ENCODE results near the gene EFNA5. TPM values are rescaled to one million over a fixed set of nuclear protein-coding genes. Genes with fewer than 3 reads are reported as not detected.

Gene EFNA5
- total RNA-seq, 1 donor from 2014 or later, result 10.2 TPM

DNA sequence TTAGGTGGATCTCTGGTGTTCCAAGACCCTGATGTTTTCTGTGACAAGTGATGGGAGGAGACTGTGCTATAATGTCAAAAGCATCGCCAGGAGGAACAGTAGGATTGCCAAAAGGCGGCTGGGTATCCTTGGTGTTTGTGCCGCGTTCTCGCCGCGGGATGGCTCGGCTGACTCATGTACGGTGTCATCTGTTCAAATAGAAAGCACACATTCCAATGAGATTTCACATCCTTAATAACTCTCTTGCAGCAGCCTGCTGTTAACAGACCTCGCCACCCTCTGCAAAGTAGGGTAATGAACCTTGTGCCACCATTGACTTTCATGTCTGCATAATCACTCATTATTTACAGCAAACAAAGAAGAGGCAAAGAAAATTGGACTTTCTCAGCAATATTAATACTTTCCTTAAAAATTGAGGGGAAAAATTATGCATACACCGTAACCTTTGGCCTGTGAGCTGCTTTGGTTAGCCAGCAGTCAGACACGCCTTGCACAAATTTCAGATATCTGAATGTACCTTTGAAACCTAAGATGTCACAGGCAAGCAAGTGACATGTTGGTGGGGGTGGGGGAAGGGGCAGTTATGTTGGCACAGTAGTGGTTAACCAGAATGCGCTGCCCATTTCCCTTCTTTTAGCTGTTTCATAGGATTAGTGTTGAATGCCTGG, 289.4 kb downstream of the EFNA5 start:
- no peak overlapping the region for H3K27ac ChIP-seq
- H3K27me3 ChIP-seq (ENCODE audit: low read depth), result no peaks in the 10 kb centered on the region
- H3K4me1 ChIP-seq, result no peaks in the 10 kb centered on the region
- TF ChIP-seq, protein P1, sequence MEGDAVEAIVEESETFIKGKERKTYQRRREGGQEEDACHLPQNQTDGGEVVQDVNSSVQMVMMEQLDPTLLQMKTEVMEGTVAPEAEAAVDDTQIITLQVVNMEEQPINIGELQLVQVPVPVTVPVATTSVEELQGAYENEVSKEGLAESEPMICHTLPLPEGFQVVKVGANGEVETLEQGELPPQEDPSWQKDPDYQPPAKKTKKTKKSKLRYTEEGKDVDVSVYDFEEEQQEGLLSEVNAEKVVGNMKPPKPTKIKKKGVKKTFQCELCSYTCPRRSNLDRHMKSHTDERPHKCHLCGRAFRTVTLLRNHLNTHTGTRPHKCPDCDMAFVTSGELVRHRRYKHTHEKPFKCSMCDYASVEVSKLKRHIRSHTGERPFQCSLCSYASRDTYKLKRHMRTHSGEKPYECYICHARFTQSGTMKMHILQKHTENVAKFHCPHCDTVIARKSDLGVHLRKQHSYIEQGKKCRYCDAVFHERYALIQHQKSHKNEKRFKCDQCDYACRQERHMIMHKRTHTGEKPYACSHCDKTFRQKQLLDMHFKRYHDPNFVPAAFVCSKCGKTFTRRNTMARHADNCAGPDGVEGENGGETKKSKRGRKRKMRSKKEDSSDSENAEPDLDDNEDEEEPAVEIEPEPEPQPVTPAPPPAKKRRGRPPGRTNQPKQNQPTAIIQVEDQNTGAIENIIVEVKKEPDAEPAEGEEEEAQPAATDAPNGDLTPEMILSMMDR (IDR thresholded peaks at IDR 0.05), result no peak
- H3K4me3 ChIP-seq, result no peak overlapping the region
- no peaks in the 10 kb centered on the region for H3K36me3 ChIP-seq
- ATAC-seq (no peak), DNase-seq (no peak)
- no peaks in the 10 kb centered on the region for H3K9me3 ChIP-seq
- intact Hi-C loops (cut with DNase I), result no loop called here

DNA sequence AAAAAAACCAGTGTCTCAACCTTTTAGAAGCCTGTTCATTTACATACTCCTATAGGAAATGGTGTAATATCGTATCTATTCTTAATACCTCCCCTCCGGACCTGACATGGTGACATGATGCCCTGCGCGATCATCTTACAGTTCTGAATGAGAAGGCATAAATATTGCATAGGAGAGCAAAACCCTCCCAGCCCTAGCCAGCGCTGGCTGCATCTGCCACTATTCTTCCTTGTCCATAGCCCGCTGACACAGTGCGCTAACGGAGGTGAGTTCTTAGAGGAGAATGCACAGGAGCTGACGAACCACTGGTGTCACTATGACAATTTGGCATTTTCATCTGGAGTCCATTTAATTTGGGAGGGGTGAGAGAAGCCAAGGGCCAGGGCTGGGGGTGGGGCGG, 290.1 kb downstream of the EFNA5 start:
- ATAC-seq (no peak), DNase-seq (no peak)
- Histone ChIP-seq H3K4me1 (no peaks in the 10 kb centered on the region), H3K4me3 (no peak overlapping the region), H3K27ac (no peak overlapping the region), H3K9me3 (no peaks in the 10 kb centered on the region), H3K36me3 (no peaks in the 10 kb centered on the region), H3K27me3 (ENCODE audit: low read depth) (no peaks in the 10 kb centered on the region)
- intact Hi-C loops (cut with DNase I), result no loop called here
- TF ChIP-seq, protein P1 (IDR thresholded peaks at IDR 0.05), result no peak

DNA sequence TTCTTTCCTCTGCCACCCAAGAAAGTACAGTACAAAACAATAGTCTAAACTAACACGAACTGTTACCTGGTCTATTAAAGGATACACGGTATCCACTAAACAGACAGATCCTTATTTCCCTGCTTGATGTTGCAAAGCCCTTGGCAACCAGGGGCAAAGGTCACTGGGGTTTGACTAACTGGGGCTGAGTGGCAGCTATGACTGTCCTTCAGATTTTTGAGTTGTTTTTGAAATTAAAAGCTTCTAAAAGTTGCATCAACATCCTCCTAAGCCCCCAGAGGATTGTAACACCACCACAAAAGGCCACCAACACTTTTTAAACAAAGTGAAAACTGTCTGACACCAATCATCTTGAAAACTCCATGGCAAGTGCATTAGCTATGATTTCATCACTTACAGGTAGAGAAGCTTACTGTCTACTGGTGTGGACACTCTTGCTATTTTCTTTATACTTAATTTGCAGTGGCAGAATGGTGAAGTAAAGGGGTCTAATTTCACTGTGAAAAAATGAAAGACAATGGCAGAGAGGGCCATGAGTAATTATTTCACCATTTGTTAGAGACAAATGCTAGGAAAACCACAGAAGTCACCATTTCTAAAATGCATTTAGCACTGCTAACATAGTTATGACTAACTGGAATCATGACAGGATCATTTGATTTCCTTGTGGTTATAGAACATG, 292.4 kb downstream of the EFNA5 start:
- intact Hi-C loops (cut with DNase I), result no loop called here
- H3K4me3 ChIP-seq, result no peak overlapping the region
- no peaks in the 10 kb centered on the region for H3K4me1 ChIP-seq
- H3K27ac ChIP-seq, result no peak overlapping the region
- DNase-seq (no peak), ATAC-seq (no peak)
- TF ChIP-seq, protein P1 (IDR thresholded peaks at IDR 0.05), result no peak
- no peaks in the 10 kb centered on the region for H3K27me3 ChIP-seq (ENCODE audit: low read depth)
- no peaks in the 10 kb centered on the region for H3K36me3 ChIP-seq
- H3K9me3 ChIP-seq, result no peaks in the 10 kb centered on the region

DNA sequence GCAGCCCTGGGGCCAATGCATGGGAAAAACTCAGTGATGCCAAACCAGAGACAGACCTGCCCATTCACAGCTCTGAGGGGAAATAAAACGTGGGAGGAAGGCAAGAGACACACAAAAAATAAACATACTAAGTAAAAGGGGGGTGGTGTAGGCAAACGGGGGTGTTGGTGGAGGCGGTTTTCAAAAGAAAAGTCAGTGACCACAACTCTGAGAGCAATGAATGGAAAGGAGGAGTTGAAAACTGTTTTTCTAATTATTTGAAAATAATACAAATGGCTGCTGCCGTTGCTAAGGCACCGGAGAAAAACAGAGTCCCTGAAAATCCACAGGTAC, 293.5 kb downstream of the EFNA5 start:
- TF ChIP-seq, protein P1 (IDR thresholded peaks at IDR 0.05), result no peak
- intact Hi-C loops (cut with DNase I), result no loop called here
- no peak overlapping the region for H3K27ac ChIP-seq

DNA sequence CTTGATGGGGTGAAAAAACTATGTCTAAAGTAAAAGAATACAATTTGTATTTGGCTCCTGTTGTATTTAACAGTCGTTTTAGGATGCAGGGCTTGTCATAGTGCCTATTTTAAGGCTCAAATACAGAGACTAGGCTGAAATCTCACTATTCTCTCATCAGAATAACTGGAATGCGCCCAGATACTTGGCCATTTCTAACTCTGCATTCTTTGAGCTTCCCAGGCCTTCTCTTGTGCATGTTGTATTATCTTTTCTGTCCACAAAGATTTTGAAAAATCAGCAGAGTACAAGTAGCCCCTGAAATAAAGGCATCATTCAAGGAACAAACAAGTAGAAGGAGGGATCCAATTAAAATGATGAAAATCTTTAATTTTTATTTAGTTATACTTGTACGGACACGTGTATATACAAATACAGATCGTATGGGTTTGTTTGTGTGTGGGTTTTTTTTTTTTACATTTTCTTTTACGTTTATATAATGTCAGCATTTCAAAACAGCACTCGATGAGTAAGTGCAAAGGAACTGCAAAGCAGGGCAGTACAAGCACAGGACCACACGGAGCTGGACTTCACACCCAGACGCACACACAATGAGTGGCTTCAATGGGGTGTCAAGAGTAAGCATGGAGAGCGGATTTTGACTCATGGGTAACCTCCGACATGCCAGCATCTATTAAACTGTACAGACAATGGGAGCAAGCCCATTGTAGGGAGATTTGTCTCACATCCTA, 294.0 kb downstream of the EFNA5 start:
- no peak overlapping the region for H3K27ac ChIP-seq
- no peaks in the 10 kb centered on the region for H3K9me3 ChIP-seq
- DNase-seq (no peak), ATAC-seq (no peak)
- no peaks in the 10 kb centered on the region for H3K36me3 ChIP-seq
- TF ChIP-seq, protein P1 (IDR thresholded peaks at IDR 0.05), result no peak
- H3K4me3 ChIP-seq, result no peak overlapping the region
- no peaks in the 10 kb centered on the region for H3K4me1 ChIP-seq
- intact Hi-C loops (cut with DNase I), result no loop called here
- no peaks in the 10 kb centered on the region for H3K27me3 ChIP-seq (ENCODE audit: low read depth)

More for the DNA sequence above, 293.5 kb downstream of the EFNA5 start:
- no peaks in the 10 kb centered on the region for H3K27me3 ChIP-seq (ENCODE audit: low read depth)
- H3K36me3 ChIP-seq, result no peaks in the 10 kb centered on the region
- ATAC-seq (no peak), DNase-seq (no peak)
- no peak overlapping the region for H3K4me3 ChIP-seq
- no peaks in the 10 kb centered on the region for H3K4me1 ChIP-seq
- no peaks in the 10 kb centered on the region for H3K9me3 ChIP-seq

Measured in lower lobe of right lung (tissue), 2 donors.